ENCODE results near the gene EFCAB10. TPM values are rescaled to one million over a fixed set of nuclear protein-coding genes. Genes with fewer than 3 reads are reported as not detected.

Gene EFCAB10
- total RNA-seq, 6 experiments from 2014 or later = not detected

GRCh38 chr7:105577251-105577650 lies 4.0 kb downstream of the EFCAB10 start:
- H3K4me3 Mint-ChIP-seq = no peak overlapping the region
- H3K27ac Mint-ChIP-seq = no peak overlapping the region
- TF ChIP-seq CTCF (IDR thresholded peaks at IDR 0.05) = no peak
- no peak for DNase-seq
- peaks cover 12% of the 10 kb centered on the region for H3K4me1 Mint-ChIP-seq (ENCODE audit: low read depth)
- H3K9me3 Mint-ChIP-seq = no peaks in the 10 kb centered on the region; the same call in 1 of the 2 replicates
- no peaks in the 10 kb centered on the region for H3K36me3 Mint-ChIP-seq (ENCODE audit: low read depth)
- H3K27me3 Mint-ChIP-seq (ENCODE audit: insufficient read depth) = no peaks in the 10 kb centered on the region

GRCh38 chr7:105571891-105572290 lies 9.4 kb downstream of the EFCAB10 start:
- H3K9me3 Mint-ChIP-seq = no peaks in the 10 kb centered on the region
- peaks cover 5% of the 10 kb centered on the region for H3K36me3 Mint-ChIP-seq (ENCODE audit: low read depth)
- H3K4me1 Mint-ChIP-seq (ENCODE audit: low read depth) = no peaks in the 10 kb centered on the region
- H3K4me3 Mint-ChIP-seq = no peak overlapping the region
- TF ChIP-seq CTCF (IDR thresholded peaks at IDR 0.05) = no peak
- no peak overlapping the region for H3K27ac Mint-ChIP-seq
- DNase-seq = no peak
- no peaks in the 10 kb centered on the region for H3K27me3 Mint-ChIP-seq (ENCODE audit: insufficient read depth)

- no peaks in the 10 kb centered on the region for H3K27me3 Mint-ChIP-seq (ENCODE audit: insufficient read depth)
- TF ChIP-seq CTCF (IDR thresholded peaks at IDR 0.05) = no peak
- H3K27ac Mint-ChIP-seq = no peak overlapping the region
- no peaks in the 10 kb centered on the region for H3K9me3 Mint-ChIP-seq
- no peak for DNase-seq
- peaks cover 13% of the 10 kb centered on the region for H3K36me3 Mint-ChIP-seq (ENCODE audit: low read depth)
- H3K4me3 Mint-ChIP-seq = no peak overlapping the region
- H3K4me1 Mint-ChIP-seq (ENCODE audit: low read depth) = no peaks in the 10 kb centered on the region
Observed at GRCh38 chr7:105567821-105568220, 13.5 kb downstream of the EFCAB10 start.

- DNase-seq = no peak
- no peak for TF ChIP-seq CTCF (IDR thresholded peaks at IDR 0.05)
- H3K4me3 Mint-ChIP-seq = no peak overlapping the region
- H3K27me3 Mint-ChIP-seq (ENCODE audit: insufficient read depth) = no peaks in the 10 kb centered on the region
- H3K36me3 Mint-ChIP-seq (ENCODE audit: low read depth) = peaks cover 21% of the 10 kb centered on the region
- H3K4me1 Mint-ChIP-seq (ENCODE audit: low read depth) = no peaks in the 10 kb centered on the region
- no peak overlapping the region for H3K27ac Mint-ChIP-seq
- H3K9me3 Mint-ChIP-seq = no peaks in the 10 kb centered on the region
Observed at GRCh38 chr7:105567024-105567423, 14.3 kb downstream of the EFCAB10 start.

- TF ChIP-seq CTCF (IDR thresholded peaks at IDR 0.05) = no peak
- no peaks in the 10 kb centered on the region for H3K4me1 Mint-ChIP-seq (ENCODE audit: low read depth)
- no peak for DNase-seq
- peaks cover 22% of the 10 kb centered on the region for H3K36me3 Mint-ChIP-seq (ENCODE audit: low read depth)
- H3K4me3 Mint-ChIP-seq = no peak overlapping the region
- no peaks in the 10 kb centered on the region for H3K27me3 Mint-ChIP-seq (ENCODE audit: insufficient read depth)
- H3K27ac Mint-ChIP-seq = no peak overlapping the region
- no peaks in the 10 kb centered on the region for H3K9me3 Mint-ChIP-seq
Observed at GRCh38 chr7:105565190-105565589, 16.1 kb downstream of the EFCAB10 start.

GRCh38 chr7:105559926-105560325 lies 21.4 kb downstream of the EFCAB10 start:
- Mint-ChIP-seq H3K27ac (no peak overlapping the region), H3K27me3 (ENCODE audit: insufficient read depth) (no peaks in the 10 kb centered on the region), H3K4me1 (ENCODE audit: low read depth) (no peaks in the 10 kb centered on the region), H3K36me3 (ENCODE audit: low read depth) (peaks cover 18% of the 10 kb centered on the region), H3K9me3 (no peaks in the 10 kb centered on the region), H3K4me3 (no peak overlapping the region)
- no peak for TF ChIP-seq CTCF (IDR thresholded peaks at IDR 0.05)
- DNase-seq = no peak
